K562 (cell line): ENCODE data around the gene BDP1.

ENCODE experiments used
- BCL6 ChIP-seq: fragments of 250-450 bp; sonication (Bioruptor Pico); IDR thresholded peaks from 2 replicates; pipeline ENCODE4 v1.4.0; 2020
- CTCF ChIP-seq, 3 experiments: IDR thresholded peaks in 2 of 3; conservative IDR thresholded peaks in 1 of 3; 2 replicates each; pipeline ENCODE4 v1.5.1; 2011 to 2012; ENCODE audit warnings: low read length in 3 of 3, mild to moderate bottlenecking in 3 of 3, control low read depth in 2 of 3, improper control_type of control experiment in 1 of 3, inconsistent platforms in 1 of 3, low read depth in 1 of 3, mixed read lengths in 1 of 3, moderate library complexity in 1 of 3; ENCODE audit not compliant: insufficient read depth in 2 of 3
- KLF13 ChIP-seq: fragments of 450-650 bp; IDR thresholded peaks from 2 replicates; pipeline ENCODE4 v1.6.1; 2016; ENCODE audit warnings: missing genetic modification characterization, low read depth, mild to moderate bottlenecking, missing compliant biosample characterization, moderate library complexity, borderline replicate concordance
- NR3C1 ChIP-seq: sonication (generic); formaldehyde crosslinking; IDR thresholded peaks from 2 replicates; pipeline ENCODE4 v1.8.1; 2022; ENCODE audit warnings: missing genetic modification reagents
- POLR2AphosphoS2 ChIP-seq: IDR thresholded peaks from 2 replicates; pipeline ENCODE4 v1.6.1; 2012; ENCODE audit warnings: low read length, improper control_type of control experiment
- RAD21 ChIP-seq, 2 experiments: fragments of 250-450 bp in 1 of 2; fragments of 450-650 bp in 1 of 2; sonication (Bioruptor Pico) in 1 of 2; formaldehyde crosslinking in 1 of 2; IDR thresholded peaks in 1 of 2; conservative IDR thresholded peaks in 1 of 2; 2 replicates each; pipeline versions ENCODE4 v1.4.0 to v1.8.0; 2020 to 2022; ENCODE audit warnings: mild to moderate bottlenecking in 2 of 2, moderate library complexity in 1 of 2
- RBM22 ChIP-seq: fragments of 200-400 bp; formaldehyde crosslinking; IDR thresholded peaks from 2 replicates; pipeline ENCODE4 v1.6.1; 2018; ENCODE audit warnings: low read length, low read depth; ENCODE audit not compliant: poor library complexity, severe bottlenecking
- SRF ChIP-seq, 2 experiments: fragments of 250-450, 450-650 bp in 1 of 2; sonication (Bioruptor Pico) in 1 of 2; sonication (generic) in 1 of 2; formaldehyde crosslinking; IDR thresholded peaks; 2 replicates each; pipeline versions ENCODE4 v1.5.0 to v1.5.1; 2020 to 2022; ENCODE audit warnings: mild to moderate bottlenecking in 1 of 2, missing genetic modification reagents in 1 of 2
- ZNF274 ChIP-seq: IDR thresholded peaks from 2 replicates; pipeline ENCODE4 v1.6.1; 2011; ENCODE audit warnings: low read depth, mild to moderate bottlenecking, low read length, moderate library complexity, borderline replicate concordance

- no peak for TF ChIP-seq RAD21 (CRISPR knock-in tag; conservative IDR thresholded peaks at IDR 0.05 in 1 of 2, IDR thresholded peaks at IDR 0.05 in 1 of 2)
- TF ChIP-seq KLF13 (tag) = no peak
- no peak for TF ChIP-seq BCL6 (CRISPR knock-in tag)
- no peak for TF ChIP-seq ZNF274
- TF ChIP-seq CTCF (IDR thresholded peaks at IDR 0.05 in 2 of 3, conservative IDR thresholded peaks at IDR 0.05 in 1 of 3; ENCODE audit: insufficient read depth in 2 of 3, low read depth in 1 of 3, low read length in 3 of 3) = no peak
- TF ChIP-seq POLR2AphosphoS2 = no peak
- no peak for TF ChIP-seq NR3C1
- TF ChIP-seq RBM22 = no peak
- TF ChIP-seq SRF (CRISPR knock-in tag; IDR thresholded peaks at IDR 0.05) = no peak
Observed at GRCh38 chr5:71576241-71576640, 120.8 kb downstream of the BDP1 start.
